Right ventricle myocardium inferior (tissue), 1 donor: ENCODE measurements around the gene GLB1L. TPM values are rescaled to one million over a fixed set of nuclear protein-coding genes. Genes with fewer than 3 reads are reported as not detected.
"Not testable (repeated sequence)": the region's sequence is repeated elsewhere in the genome, so short reads cannot be mapped to it uniquely, and the experiment has no call there.

Experiments
- ATAC-seq: fragments of 200-7000 bp; cut with Tn5 transposase; one replicate; pipeline ENCODE4 v1.9.1; 2020; ENCODE audit warnings: mild to moderate bottlenecking, moderate library complexity
- DNase-seq: peaks from one replicate; pipeline ENCODE4 v3.0.0; 2021; ENCODE audit errors: missing footprints
- intact Hi-C: fragments of 100-400 bp; cut with DNase I; formaldehyde crosslinking; loops from one replicate; pipeline ENCODE4 v1.11.0; 2022
- total RNA-seq: library from RNA; stranded (reverse); fragmentation: NEBNext Ultra II Directional; extraction: Animal tissue kit (Norgen Biotek cat#: 25700); gene quantifications from one replicate; pipeline ENCODE4 v1.2.1, GENCODE V29; 2021
- donor health status: DM: no; HTN: yes; CAD: no; lungs with severe emphysema.

GLB1L gene
- total RNA-seq, 1 donor from 2014 or later = 1.8 TPM

GRCh38 chr2:219268294-219268693 lies 23.1 kb upstream of the GLB1L start:
- intact Hi-C loops = no loop called here
- ATAC-seq (no peak), DNase-seq (no peak)

GRCh38 chr2:219266886-219267285 lies 21.6 kb upstream of the GLB1L start:
- ATAC-seq (no peak), DNase-seq (no peak)
- intact Hi-C loops = no loop called here

DNA sequence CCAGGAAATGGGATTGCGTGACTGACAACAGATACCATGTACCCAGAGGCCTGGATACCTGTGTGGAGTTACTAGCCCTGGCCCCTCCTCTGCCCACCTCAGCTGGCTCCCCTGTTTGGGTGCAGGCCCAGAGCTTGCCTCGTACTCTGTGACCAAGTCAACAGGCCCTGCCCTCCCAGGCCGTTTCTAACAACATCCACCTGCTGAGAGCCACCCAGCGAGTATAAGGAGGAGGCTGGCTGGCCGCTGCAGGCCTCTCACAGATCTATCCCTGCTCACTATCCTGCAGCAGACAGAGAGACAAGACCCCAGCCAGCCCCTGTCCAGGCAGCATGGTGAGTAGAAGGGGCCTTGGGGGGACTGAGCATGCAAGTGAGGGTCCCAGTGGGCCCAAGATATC lies 21.0 kb upstream of the GLB1L start:
- intact Hi-C loops = no loop called here
- DNase-seq = no peak
- no peak for ATAC-seq

DNA sequence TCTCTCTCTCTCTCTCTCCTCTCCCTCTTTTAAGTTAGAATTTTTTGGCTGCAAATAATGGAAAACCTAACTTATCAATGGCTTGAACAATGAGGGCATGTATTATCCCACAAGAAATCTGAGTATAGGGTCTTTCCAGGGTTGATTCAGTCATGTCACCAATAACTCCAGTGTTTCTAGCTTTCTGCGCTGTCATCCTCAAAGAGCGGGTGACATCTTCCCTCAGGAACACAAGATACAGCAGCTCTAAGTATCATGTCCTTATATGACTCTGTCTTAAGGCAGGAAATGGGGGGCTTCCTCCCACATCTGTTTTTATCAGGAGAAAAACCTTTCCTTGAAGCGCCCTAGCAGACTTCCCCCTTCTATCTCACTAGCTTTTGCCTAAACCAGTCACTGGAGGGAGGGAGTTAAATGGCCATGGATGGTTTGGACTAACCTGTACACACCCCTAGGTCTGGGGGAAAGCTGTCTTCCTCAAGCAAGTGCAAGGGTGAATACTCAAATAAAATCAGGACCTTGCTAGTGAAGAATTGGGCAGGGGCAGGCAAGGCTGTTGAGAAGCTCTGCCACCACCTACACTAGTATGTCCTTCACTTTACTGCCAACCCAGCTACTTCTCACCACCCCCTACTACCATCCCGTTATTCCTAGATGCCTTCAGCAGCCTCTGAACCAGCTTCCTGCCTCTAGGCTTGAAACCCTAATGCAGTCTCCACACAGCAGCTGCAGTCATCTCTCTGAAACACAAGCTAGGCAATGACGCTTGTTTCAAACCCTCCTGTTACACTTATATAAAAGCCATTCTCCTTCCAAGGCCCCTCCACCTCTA lies 16.0 kb upstream of the GLB1L start:
- ATAC-seq (no peak), DNase-seq (no peak)
- intact Hi-C loops = no loop called here

DNA sequence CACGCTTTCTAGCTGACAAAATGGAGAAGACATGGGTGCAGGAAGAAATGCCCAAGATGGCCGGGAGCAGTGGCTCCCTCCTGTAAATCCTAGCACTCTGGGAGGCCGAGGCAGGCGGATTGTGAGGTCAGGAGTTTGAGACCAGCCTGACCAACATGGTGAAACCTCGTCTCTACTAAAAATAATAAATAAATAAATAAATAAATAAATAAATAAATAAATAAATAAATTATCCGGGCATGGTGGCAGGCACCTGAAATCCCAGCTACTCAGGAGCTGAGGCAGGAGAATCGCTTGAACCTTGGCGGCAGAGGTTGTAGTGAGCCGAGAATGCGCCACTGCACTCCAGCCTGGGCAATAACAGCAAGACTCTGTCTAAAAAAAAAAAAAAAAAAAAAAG lies 13.7 kb upstream of the GLB1L start:
- DNase-seq, intact Hi-C loops, ATAC-seq: not testable (repeated sequence)

GRCh38 chr2:219254590-219255201 lies 9.5 kb upstream of the GLB1L start:
- ATAC-seq = peak; percentile 5
- intact Hi-C loops = loop anchor here (2.0 kb wide), 1 partner anchor 22 kb away; no protein-coding TSS in a partner anchor
- DNase-seq = no peak

GRCh38 chr2:219253753-219254589 lies 8.7 kb upstream of the GLB1L start, which contains the start of gene TUBA4A:
TUBA4A (minus strand) TSS chr2:219253918; CDS start chr2:219253858, 60 bp downstream.
- ATAC-seq (peak; percentile 92), DNase-seq (peak; percentile 95)
- intact Hi-C loops = loop anchor here (2.0 kb wide), 3 partner anchors 23 to 77 kb away; partner anchors contain the start of gene CNPPD1

DNA sequence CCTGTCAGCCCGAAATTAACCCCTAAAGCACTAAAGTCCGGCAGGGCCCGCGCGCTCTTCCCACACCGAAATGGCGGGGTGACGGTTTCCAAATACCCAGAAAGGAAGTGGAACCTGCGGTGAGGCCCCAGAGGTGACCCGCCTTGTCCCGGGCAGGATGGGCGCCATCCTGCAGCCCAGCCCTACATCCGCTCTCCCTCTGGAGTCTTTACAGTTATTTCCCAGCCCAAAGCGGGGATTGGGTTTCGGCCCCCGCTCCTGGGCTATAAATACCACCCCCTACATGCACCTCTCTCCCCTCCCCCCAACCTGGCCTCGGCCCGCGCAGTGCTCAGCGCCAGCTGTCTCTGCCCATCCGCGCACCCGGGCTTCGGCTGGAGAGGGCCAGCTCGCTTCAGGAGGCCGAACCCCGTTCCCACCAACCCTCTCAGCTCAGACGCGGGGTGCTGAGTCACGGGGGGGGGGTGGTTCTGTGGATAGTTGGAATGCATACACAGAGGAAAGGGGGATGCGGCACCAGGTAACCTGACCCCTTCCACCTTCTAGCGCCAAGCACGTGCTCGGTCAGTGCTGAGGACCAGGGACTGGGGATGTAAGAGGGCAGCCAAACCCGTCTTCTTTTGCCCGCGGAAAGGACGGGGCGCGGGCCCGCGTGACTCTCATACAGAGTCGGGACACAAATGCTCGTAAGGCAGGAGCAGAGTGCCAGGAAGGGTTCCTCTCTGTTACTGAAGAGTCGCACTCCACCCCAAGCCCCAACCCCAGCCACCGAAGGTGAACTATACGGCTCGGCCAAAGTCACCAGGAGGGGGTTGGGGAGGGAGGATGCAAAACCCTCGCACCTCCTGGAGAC lies 7.9 kb upstream of the GLB1L start, which contains the start of gene TUBA4B:
Gene TUBA4B (plus strand): TSS at position 344 of the 853 bp plus-strand sequence. CDS start 165 bp downstream, at position 509.
- DNase-seq = no peak
- peak; percentile 38 for ATAC-seq
- intact Hi-C loops = loop anchor here (2.0 kb wide), 2 partner anchors 42 to 76 kb away; partner anchors contain the start of gene CNPPD1

DNA sequence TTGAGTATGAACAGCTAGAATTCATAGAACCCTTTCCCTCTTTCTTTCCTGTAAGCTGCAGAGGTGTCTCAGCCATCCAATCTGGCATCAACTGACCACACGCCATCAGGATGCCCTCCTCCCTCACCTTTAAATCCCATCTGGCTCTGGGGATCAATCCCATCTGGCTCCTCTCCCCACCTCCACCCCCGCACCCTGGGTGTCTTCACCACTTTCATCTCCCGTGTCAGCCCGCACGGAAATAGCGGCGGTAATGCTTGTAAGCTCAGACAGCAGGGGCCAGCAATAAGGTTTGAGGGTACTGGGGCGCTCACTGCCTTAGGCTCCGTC lies 7.3 kb upstream of the GLB1L start:
- no peak for DNase-seq
- no peak for ATAC-seq
- intact Hi-C loops = loop anchor here (2.0 kb wide), 2 partner anchors 42 to 76 kb away; partner anchors contain the start of gene CNPPD1

- ATAC-seq = no peak
- DNase-seq = no peak
- intact Hi-C loops = loop anchor here (2.0 kb wide), 2 partner anchors 43 to 75 kb away; partner anchors contain the start of gene CNPPD1
Observed at GRCh38 chr2:219252084-219252483, 6.8 kb upstream of the GLB1L start.

GRCh38 chr2:219251656-219252055 lies 6.4 kb upstream of the GLB1L start:
- no peak for ATAC-seq
- intact Hi-C loops = loop anchor here (2.0 kb wide), 2 partner anchors 43 to 75 kb away; partner anchors contain the start of gene CNPPD1
- DNase-seq = no peak

- ATAC-seq = no peak
- intact Hi-C loops = no loop called here
- no peak for DNase-seq
Observed at GRCh38 chr2:219250049-219250781, 5.0 kb upstream of the GLB1L start.

DNA sequence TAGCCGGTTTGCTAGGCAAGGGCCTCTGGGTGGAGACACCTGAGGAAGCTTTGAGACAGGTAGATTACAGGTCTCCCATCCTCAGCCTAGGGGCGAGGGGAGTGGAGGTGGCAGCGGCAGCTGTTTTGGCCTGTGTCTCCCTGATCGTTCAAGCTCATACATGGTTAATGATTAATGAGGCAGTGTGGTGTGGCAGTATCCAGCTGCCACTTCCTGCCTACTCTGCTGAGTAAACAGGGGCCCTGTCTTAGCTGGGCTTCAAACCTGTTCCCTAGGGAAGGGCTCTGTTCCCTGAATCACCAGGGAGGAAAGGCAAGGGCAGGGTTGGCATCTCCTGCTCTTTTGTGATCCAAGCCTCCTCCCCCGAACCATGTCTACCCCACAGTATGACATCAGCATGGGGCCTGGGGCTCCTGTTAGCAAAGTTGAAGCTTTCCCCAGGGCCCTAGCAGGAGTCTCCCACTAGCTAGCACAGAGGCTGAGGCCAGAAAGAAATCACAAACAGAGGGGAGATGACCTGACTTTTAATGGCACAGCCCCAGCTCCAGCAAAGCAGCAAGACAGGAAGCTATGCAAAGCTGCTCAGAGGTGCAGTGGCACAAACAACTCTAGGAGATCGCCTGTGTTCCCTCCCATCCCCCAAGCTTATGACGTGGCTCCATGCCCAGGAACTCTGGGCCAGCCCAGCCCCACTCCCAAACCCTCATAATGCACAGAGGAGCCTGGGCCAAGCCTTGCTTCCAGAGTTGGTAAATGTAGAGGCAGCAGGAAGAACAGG lies 4.1 kb upstream of the GLB1L start:
- intact Hi-C loops = no loop called here
- peak; percentile 43 for ATAC-seq
- DNase-seq = peak; percentile 80

DNA sequence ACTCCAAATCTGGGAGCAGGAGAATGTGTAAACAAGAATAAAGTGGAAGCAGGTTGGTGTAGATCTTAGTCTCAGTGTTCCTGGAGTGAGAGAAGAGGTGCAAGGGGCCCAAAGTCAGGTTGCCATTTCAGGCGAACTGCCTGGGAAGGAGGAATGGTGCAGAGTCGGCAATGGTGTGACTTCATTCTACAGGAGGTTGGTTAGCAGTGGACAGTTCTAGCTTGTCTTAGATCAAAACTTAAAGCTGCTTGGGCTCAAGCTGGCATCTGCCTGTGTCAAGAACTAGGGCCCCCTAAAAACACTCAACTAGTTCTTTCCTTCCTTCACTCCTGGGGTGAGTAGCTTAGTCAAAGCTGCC lies 3.6 kb upstream of the GLB1L start:
- intact Hi-C loops = no loop called here
- no peak for ATAC-seq
- no peak for DNase-seq

GRCh38 chr2:219247678-219248642 lies 2.7 kb upstream of the GLB1L start:
- intact Hi-C loops = no loop called here
- ATAC-seq (no peak), DNase-seq (no peak)

- DNase-seq (no peak), ATAC-seq (no peak)
- intact Hi-C loops = no loop called here
Observed at GRCh38 chr2:219246559-219246958, 1.3 kb upstream of the GLB1L start.
